Activated naive CD4-positive, alpha-beta T cell treated with anti-CD3 and anti-CD28 coated beads for 36 hours (primary cell): ENCODE data around the gene UBE2H. TPM values are rescaled to one million over a fixed set of nuclear protein-coding genes. Genes with fewer than 3 reads are reported as not detected.
"Not testable (repeated sequence)": the region's sequence is repeated elsewhere in the genome, so short reads cannot be mapped to it uniquely, and the experiment has no call there.

Experiments
- CTCF ChIA-PET: fragments of 350-600 bp; sonication (Branson Sonifier 250); formaldehyde crosslinking; loops from one replicate; lab custom pipeline; 2021; ENCODE audit warnings: antibody characterized with exemption; lab: Charles Lee
- DNase-seq: peaks from one replicate; pipeline ENCODE4 v3.0.0-alpha.2; 2020
- H3K27ac Mint-ChIP-seq: one replicate; pipeline ENCODE4 v1.8.0; 2021; ENCODE audit warnings: mild to moderate bottlenecking, mixed read lengths
- H3K27me3 Mint-ChIP-seq: one replicate; pipeline ENCODE4 v1.8.0; 2021; ENCODE audit warnings: low read depth, mixed read lengths
- H3K36me3 Mint-ChIP-seq: one replicate; pipeline ENCODE4 v1.8.0; 2021; ENCODE audit warnings: low read depth, mixed read lengths
- H3K4me1 Mint-ChIP-seq: one replicate; pipeline ENCODE4 v1.8.0; 2021; ENCODE audit warnings: low read depth, mixed read lengths
- H3K4me3 Mint-ChIP-seq: one replicate; pipeline ENCODE4 v1.8.0; 2021; ENCODE audit warnings: mild to moderate bottlenecking, moderate library complexity, mixed read lengths
- H3K9me3 Mint-ChIP-seq: one replicate; pipeline ENCODE4 v1.8.0; 2021; ENCODE audit warnings: mixed read lengths
- intact Hi-C: fragments of 100-400 bp; cut with micrococcal nuclease; formaldehyde crosslinking; loops from one replicate; pipeline ENCODE4 v1.15.1; 2023
- total RNA-seq, 2 experiments: library from RNA; stranded (reverse); gene quantifications; one replicate each; pipeline ENCODE4 v1.2.3, GENCODE V29; 2021

Gene UBE2H
- total RNA-seq, 2 experiments from 2014 or later, result 33.4 to 37.6 TPM

- H3K9me3 Mint-ChIP-seq, H3K27me3 Mint-ChIP-seq, H3K27ac Mint-ChIP-seq, H3K36me3 Mint-ChIP-seq, DNase-seq, H3K4me3 Mint-ChIP-seq, CTCF ChIA-PET, intact Hi-C loops: not testable (repeated sequence)
- H3K4me1 Mint-ChIP-seq, result peaks cover 44% of the 10 kb centered on the region
Measured at GRCh38 chr7:129864676-129865075, 88.1 kb downstream of the UBE2H start.

GRCh38 chr7:129864042-129864441 is 88.7 kb downstream of the UBE2H start:
- Mint-ChIP-seq H3K9me3 (no peaks in the 10 kb centered on the region), H3K36me3 (no peaks in the 10 kb centered on the region), H3K27ac (no peak overlapping the region), H3K27me3 (no peaks in the 10 kb centered on the region), H3K4me1 (peaks cover 50% of the 10 kb centered on the region), H3K4me3 (no peak overlapping the region)
- CTCF ChIA-PET, result interaction anchor here (0.7 kb wide), 1 partner anchor 150 kb away, joined by 4 read pairs; no protein-coding TSS in a partner anchor
- intact Hi-C loops, result no loop called here
- DNase-seq, result no peak

DNA sequence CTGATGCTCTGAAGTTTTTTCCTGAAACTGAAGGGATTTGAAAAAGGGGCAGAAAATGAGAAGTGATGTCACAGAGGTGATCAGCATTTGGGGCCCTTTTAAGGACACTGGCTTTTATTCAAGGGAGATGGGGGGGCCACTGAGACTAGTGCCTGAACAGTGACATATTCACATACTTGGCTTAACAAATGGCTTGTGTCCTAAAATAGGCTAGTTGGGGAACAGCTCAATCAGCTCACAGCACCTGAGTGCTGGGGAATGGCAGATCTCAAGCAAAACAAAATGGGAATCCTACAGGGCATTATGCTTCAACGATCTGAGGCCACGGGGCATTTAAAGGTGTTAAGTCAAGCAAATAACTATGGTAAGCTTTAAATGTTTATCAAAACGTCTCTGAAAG is 90.1 kb downstream of the UBE2H start:
- no peaks in the 10 kb centered on the region for H3K27me3 Mint-ChIP-seq
- CTCF ChIA-PET, result interaction anchor here (1.5 kb wide), 1 partner anchor 148 kb away, joined by 4 read pairs; no protein-coding TSS in a partner anchor
- no peaks in the 10 kb centered on the region for H3K36me3 Mint-ChIP-seq
- no peak for DNase-seq
- H3K9me3 Mint-ChIP-seq, result no peaks in the 10 kb centered on the region
- H3K27ac Mint-ChIP-seq, result no peak overlapping the region
- intact Hi-C loops, result no loop called here
- H3K4me3 Mint-ChIP-seq, result no peak overlapping the region
- peaks cover 58% of the 10 kb centered on the region for H3K4me1 Mint-ChIP-seq

GRCh38 chr7:129860784-129861183 is 92.0 kb downstream of the UBE2H start:
- H3K27ac Mint-ChIP-seq, H3K36me3 Mint-ChIP-seq, H3K9me3 Mint-ChIP-seq, intact Hi-C loops, H3K27me3 Mint-ChIP-seq, DNase-seq, H3K4me3 Mint-ChIP-seq: not testable (repeated sequence)
- peaks cover 64% of the 10 kb centered on the region for H3K4me1 Mint-ChIP-seq
- CTCF ChIA-PET, result interaction anchor here (1.5 kb wide), 1 partner anchor 9 kb away, joined by 3 read pairs; no protein-coding TSS in a partner anchor

- intact Hi-C loops, result no loop called here
- Mint-ChIP-seq H3K4me3 (no peak overlapping the region), H3K27ac (no peak overlapping the region), H3K36me3 (peaks cover 3% of the 10 kb centered on the region), H3K4me1 (peaks cover 77% of the 10 kb centered on the region), H3K9me3 (no peaks in the 10 kb centered on the region), H3K27me3 (no peaks in the 10 kb centered on the region)
- CTCF ChIA-PET, result interaction anchor here (1.0 kb wide), 1 partner anchor 29 kb away, joined by 5 read pairs; no protein-coding TSS in a partner anchor
- no peak for DNase-seq
Measured at GRCh38 chr7:129859183-129859582, 93.6 kb downstream of the UBE2H start.

GRCh38 chr7:129858490-129858889 is 94.3 kb downstream of the UBE2H start:
- Mint-ChIP-seq H3K9me3 (no peaks in the 10 kb centered on the region), H3K36me3 (peaks cover 3% of the 10 kb centered on the region), H3K27me3 (no peaks in the 10 kb centered on the region), H3K27ac (no peak overlapping the region), H3K4me3 (no peak overlapping the region), H3K4me1 (peaks cover 81% of the 10 kb centered on the region)
- no peak for DNase-seq
- intact Hi-C loops, result no loop called here
- CTCF ChIA-PET, result interaction anchor here (1.0 kb wide), 1 partner anchor 29 kb away, joined by 5 read pairs; no protein-coding TSS in a partner anchor

GRCh38 chr7:129857313-129857712 is 95.4 kb downstream of the UBE2H start:
- Mint-ChIP-seq H3K27ac (no peak overlapping the region), H3K27me3 (no peaks in the 10 kb centered on the region), H3K36me3 (peaks cover 3% of the 10 kb centered on the region), H3K4me1 (peaks cover 73% of the 10 kb centered on the region), H3K4me3 (no peak overlapping the region), H3K9me3 (no peaks in the 10 kb centered on the region)
- intact Hi-C loops, result no loop called here
- CTCF ChIA-PET, result interaction anchor here (0.6 kb wide), 1 partner anchor 154 kb away, joined by 3 read pairs; no protein-coding TSS in a partner anchor
- no peak for DNase-seq

DNA sequence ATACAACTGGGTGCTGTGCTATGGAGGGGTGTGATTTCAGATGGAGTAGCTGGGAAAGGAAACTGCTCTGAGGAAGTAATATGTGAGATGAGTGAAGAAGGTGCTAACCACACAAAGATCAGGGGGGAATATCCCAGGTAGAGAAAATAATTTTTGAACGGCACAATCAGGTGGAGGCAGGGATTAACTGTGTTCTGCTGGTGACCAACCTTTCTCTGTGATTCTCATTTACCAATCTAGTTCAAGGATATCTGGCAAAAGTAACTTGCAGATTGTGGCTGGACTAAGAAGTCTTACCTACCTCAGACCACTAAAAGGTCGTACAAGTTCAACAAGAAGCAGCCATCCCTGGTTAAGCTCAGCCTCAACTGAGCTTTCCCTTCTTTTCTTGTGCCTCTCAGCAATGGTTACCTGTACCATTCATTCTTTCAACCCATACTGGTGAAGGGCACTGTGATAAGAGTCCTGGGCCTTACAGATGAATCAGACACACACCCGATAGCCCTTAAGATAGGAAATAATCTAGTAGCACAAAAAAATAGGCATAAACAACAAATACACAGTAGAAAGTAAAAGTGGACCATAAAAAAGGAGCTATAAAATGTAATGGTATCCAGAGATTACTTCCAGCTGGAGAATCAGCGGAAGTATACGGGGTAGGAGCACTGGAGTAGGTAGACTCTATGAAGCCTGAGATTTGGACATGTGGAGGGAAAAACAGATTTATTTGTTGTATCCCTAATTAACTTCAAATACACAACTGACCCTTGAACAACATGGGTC is 96.6 kb downstream of the UBE2H start:
- CTCF ChIA-PET, result interaction anchor here (0.5 to 1.3 kb wide), 4 partner anchors 12 to 155 kb away, joined by 3 to 5 read pairs (median 4); no protein-coding TSS in a partner anchor
- H3K36me3 Mint-ChIP-seq, result peaks cover 3% of the 10 kb centered on the region
- intact Hi-C loops, result no loop called here
- no peaks in the 10 kb centered on the region for H3K9me3 Mint-ChIP-seq
- DNase-seq, result no peak
- no peak overlapping the region for H3K4me3 Mint-ChIP-seq
- H3K27me3 Mint-ChIP-seq, result no peaks in the 10 kb centered on the region
- no peak overlapping the region for H3K27ac Mint-ChIP-seq
- H3K4me1 Mint-ChIP-seq, result peaks cover 63% of the 10 kb centered on the region

GRCh38 chr7:129855234-129855673 is 97.5 kb downstream of the UBE2H start:
- CTCF ChIA-PET, result interaction anchor here (0.6 to 1.2 kb wide), 3 partner anchors 15 to 305 kb away, joined by 3 to 5 read pairs (median 3); no protein-coding TSS in a partner anchor
- Mint-ChIP-seq H3K4me3 (no peak overlapping the region), H3K4me1 (peaks cover 58% of the 10 kb centered on the region), H3K27me3 (no peaks in the 10 kb centered on the region), H3K9me3 (no peaks in the 10 kb centered on the region), H3K36me3 (peaks cover 3% of the 10 kb centered on the region), H3K27ac (no peak overlapping the region)
- no peak for DNase-seq
- intact Hi-C loops, result no loop called here

DNA sequence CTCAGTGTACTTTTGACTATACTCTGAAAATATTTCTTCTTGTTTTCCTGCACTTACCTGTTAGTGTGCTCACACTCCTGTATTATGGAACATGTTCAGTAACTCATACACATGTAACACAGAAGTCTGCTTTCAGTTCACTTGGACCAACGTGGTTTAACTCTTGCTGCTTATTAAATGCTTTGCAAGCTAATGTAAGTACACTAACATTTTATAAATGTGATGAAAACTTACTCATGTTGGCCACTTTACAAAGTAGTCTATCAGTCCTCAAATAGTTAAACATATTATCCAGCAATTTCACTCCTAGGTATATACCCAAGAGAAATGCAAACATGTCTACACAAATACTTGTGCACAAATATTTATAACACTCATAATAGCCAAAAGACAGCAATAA is 98.4 kb downstream of the UBE2H start:
- DNase-seq, result no peak
- intact Hi-C loops, result no loop called here
- H3K4me1 Mint-ChIP-seq, result peaks cover 49% of the 10 kb centered on the region
- H3K4me3 Mint-ChIP-seq, result no peak overlapping the region
- peaks cover 3% of the 10 kb centered on the region for H3K36me3 Mint-ChIP-seq
- CTCF ChIA-PET, result interaction anchor here (1.2 kb wide), 1 partner anchor 16 kb away, joined by 3 read pairs; no protein-coding TSS in a partner anchor
- H3K9me3 Mint-ChIP-seq, result no peaks in the 10 kb centered on the region
- no peak overlapping the region for H3K27ac Mint-ChIP-seq
- H3K27me3 Mint-ChIP-seq, result no peaks in the 10 kb centered on the region

GRCh38 chr7:129853661-129854268 is 99.0 kb downstream of the UBE2H start:
- H3K4me1 Mint-ChIP-seq, result peaks cover 43% of the 10 kb centered on the region
- intact Hi-C loops, result no loop called here
- DNase-seq, result no peak
- no peaks in the 10 kb centered on the region for H3K27me3 Mint-ChIP-seq
- H3K36me3 Mint-ChIP-seq, result peaks cover 3% of the 10 kb centered on the region
- CTCF ChIA-PET, result interaction anchor here (0.7 to 0.9 kb wide), 2 partner anchors 28 to 157 kb away, joined by 4 read pairs; no protein-coding TSS in a partner anchor
- no peaks in the 10 kb centered on the region for H3K9me3 Mint-ChIP-seq
- no peak overlapping the region for H3K4me3 Mint-ChIP-seq
- H3K27ac Mint-ChIP-seq, result no peak overlapping the region

GRCh38 chr7:129851809-129852208 is 101.0 kb downstream of the UBE2H start:
- H3K27me3 Mint-ChIP-seq, result no peaks in the 10 kb centered on the region
- H3K9me3 Mint-ChIP-seq, result no peaks in the 10 kb centered on the region
- no peak for DNase-seq
- H3K36me3 Mint-ChIP-seq, result peaks cover 2% of the 10 kb centered on the region
- peaks cover 41% of the 10 kb centered on the region for H3K4me1 Mint-ChIP-seq
- H3K4me3 Mint-ChIP-seq, result no peak overlapping the region
- H3K27ac Mint-ChIP-seq, result no peak overlapping the region
- intact Hi-C loops, result no loop called here
- CTCF ChIA-PET, result interaction anchor here (1.2 to 1.4 kb wide), 2 partner anchors 9 to 26 kb away, joined by 3 read pairs; no protein-coding TSS in a partner anchor
